B cell (primary cell): ENCODE results near the gene PORCN. TPM values are rescaled to one million over a fixed set of nuclear protein-coding genes. Genes with fewer than 3 reads are reported as not detected.

Source experiments
- ATAC-seq: fragments of 200-7000 bp; cut with Tn5 transposase; one replicate; pipeline ENCODE4 v1.10.0; 2021; ENCODE audit warnings: low read depth, mild to moderate bottlenecking, moderate number of reproducible peaks, moderate library complexity
- CTCF ChIA-PET: fragments of 350-600 bp; sonication (Branson Sonifier 250); formaldehyde crosslinking; loops from one replicate; lab custom pipeline; 2021; ENCODE audit warnings: antibody characterized with exemption, inconsistent platforms; lab: Charles Lee
- POLR2A ChIA-PET: fragments of 350-600 bp; sonication (Branson Sonifier 250); formaldehyde crosslinking; loops from one replicate; lab custom pipeline; 2021; ENCODE audit warnings: antibody characterized with exemption; lab: Charles Lee
- DNase-seq: peaks from one replicate; pipeline ENCODE4 v3.0.0; 2013
- H2AFZ ChIP-seq: 2 replicates; pipeline ENCODE4 v1.6.1; 2012; ENCODE audit warnings: mild to moderate bottlenecking, low read depth, low read length; ENCODE audit not compliant: insufficient read depth, poor library complexity, severe bottlenecking
- H3K27ac ChIP-seq, 2 donors: 1 replicate in 1 of 2; 2 replicates in 1 of 2; pipeline ENCODE4 v1.5.1; 2012 to 2013; ENCODE audit warnings: low read length in 2 of 2, mild to moderate bottlenecking in 2 of 2, moderate library complexity in 1 of 2
- H3K27me3 ChIP-seq, 4 experiments: fragments of 200-600 bp in 1 of 4; sonication (generic) in 1 of 4; replicated peaks in 1 of 4; 1 replicate in 2 of 4; 2 replicates in 2 of 4; pipeline versions ENCODE4 v1.6.1 to v1.7.0; 2013 to 2016; ENCODE audit warnings: low read length in 3 of 4, mild to moderate bottlenecking in 2 of 4, mixed read lengths in 1 of 4, moderate library complexity in 1 of 4; ENCODE audit not compliant: insufficient read depth in 4 of 4, control insufficient read depth in 3 of 4; ENCODE audit errors: control extremely low read depth in 1 of 4
- H3K36me3 ChIP-seq, 2 experiments: replicated peaks in 1 of 2; 1 replicate in 1 of 2; 2 replicates in 1 of 2; pipeline versions ENCODE4 v1.6.1 to v1.7.1; 2013; ENCODE audit warnings: low read length in 1 of 2; ENCODE audit not compliant: insufficient read depth in 2 of 2, control insufficient read depth in 1 of 2; ENCODE audit errors: control extremely low read depth in 1 of 2, extremely low read depth in 1 of 2
- H3K4me1 ChIP-seq, 2 donors: fragments of 200-600 bp in 1 of 2; sonication (generic) in 1 of 2; 1 replicate in 1 of 2; 2 replicates in 1 of 2; pipeline versions ENCODE4 v1.5.1 to v1.6.1; 2013 to 2017; ENCODE audit warnings: low read length in 2 of 2; ENCODE audit not compliant: control insufficient read depth in 2 of 2, insufficient read depth in 2 of 2
- H3K4me2 ChIP-seq: replicated peaks from 2 replicates; pipeline ENCODE3; 2012; ENCODE audit warnings: mild to moderate bottlenecking, low read depth, low read length; ENCODE audit not compliant: poor library complexity, severe bottlenecking
- H3K4me3 ChIP-seq, 5 experiments: fragments of 200-600 bp in 1 of 5; sonication (generic) in 1 of 5; 1 replicate in 3 of 5; 2 replicates in 2 of 5; pipeline versions ENCODE4 v1.5.1 to v1.7.0; 2011 to 2016; ENCODE audit warnings: low read length in 4 of 5, mild to moderate bottlenecking in 4 of 5, low read depth in 2 of 5, control low read depth in 1 of 5, moderate library complexity in 1 of 5; ENCODE audit not compliant: insufficient read depth in 1 of 5; ENCODE audit errors: control extremely low read depth in 1 of 5, extremely low read depth in 1 of 5
- H3K79me2 ChIP-seq: fragments of 200-600 bp; sonication (generic); one replicate; pipeline ENCODE4 v1.6.0; 2016; ENCODE audit warnings: low read length; ENCODE audit not compliant: control insufficient read depth, insufficient read depth
- H3K9ac ChIP-seq: fragments of 200-600 bp; sonication (generic); 2 replicates; pipeline ENCODE4 v1.6.1; 2017; ENCODE audit warnings: mild to moderate bottlenecking, low read length, moderate library complexity
- H3K9me3 ChIP-seq, 3 donors: one replicate each; pipeline versions ENCODE4 v1.6.1 to v1.7.1; 2013; ENCODE audit warnings: low read length in 2 of 3; ENCODE audit not compliant: control insufficient read depth in 2 of 3, insufficient read depth in 1 of 3; ENCODE audit errors: control extremely low read depth in 1 of 3
- H4K20me1 ChIP-seq: 2 replicates; pipeline ENCODE4 v1.6.0; 2012; ENCODE audit warnings: mild to moderate bottlenecking, low read length; ENCODE audit not compliant: insufficient read depth, control insufficient read depth, poor library complexity, severe bottlenecking
- H3K27ac Mint-ChIP-seq: one replicate; pipeline ENCODE4 v1.8.0; 2021; ENCODE audit warnings: mixed read lengths
- H3K27me3 Mint-ChIP-seq: one replicate; pipeline ENCODE4 v1.8.0; 2021; ENCODE audit warnings: mixed read lengths
- H3K4me1 Mint-ChIP-seq: one replicate; pipeline ENCODE4 v1.8.0; 2021; ENCODE audit warnings: mixed read lengths
- H3K4me3 Mint-ChIP-seq: one replicate; pipeline ENCODE4 v1.8.0; 2021; ENCODE audit warnings: mixed read lengths
- H3K9me3 Mint-ChIP-seq: one replicate; pipeline ENCODE4 v1.8.0; 2022; ENCODE audit warnings: mixed read lengths; ENCODE audit not compliant: insufficient read depth
- EZH2 ChIP-seq: IDR thresholded peaks from 2 replicates; pipeline ENCODE4 v1.6.1; 2012; ENCODE audit warnings: borderline replicate concordance, low read depth, mild to moderate bottlenecking, moderate library complexity, low read length; ENCODE audit not compliant: insufficient read depth, poor library complexity, severe bottlenecking
- WGBS: methylation state at CpG from one replicate; pipeline ENCODE4 v1.1.5; 2013; ENCODE audit warnings: missing lambda C conversion rate; ENCODE audit not compliant: insufficient coverage; 5-methylcytosine and 5-hydroxymethylcytosine counted together
- intact Hi-C: fragments of 100-400 bp; cut with micrococcal nuclease; formaldehyde crosslinking; loops from one replicate; pipeline ENCODE4 v1.10.0; 2022
- polyA plus RNA-seq: library from polyadenylated mRNA; depleted of rRNA; stranded (reverse); fragments of >200 nt; gene quantifications from 2 replicates; pipeline ENCODE4 v1.2.3, GENCODE V29; 2012
- total RNA-seq, 2 donors: library from RNA; stranded (reverse); fragments of 120-200 nt in 1 of 2; gene quantifications; 1 replicate in 1 of 2; 2 replicates in 1 of 2; pipeline versions ENCODE4 v1.2.3 to v1.2.4, GENCODE V29; 2013 to 2022
- TF ChIP-seq, protein P1 (sequence below): fragments of 200-600 bp; IDR thresholded peaks from one replicate; pipeline ENCODE4 v1.8.0; 2022; ENCODE audit warnings: antibody characterized with exemption, mild to moderate bottlenecking

The PORCN gene
- total and polyA plus RNA-seq, 2 donors (not counting 1 experiment from before 2014, with no cell fraction given) = 12.8 to 18.5 TPM

DNA sequence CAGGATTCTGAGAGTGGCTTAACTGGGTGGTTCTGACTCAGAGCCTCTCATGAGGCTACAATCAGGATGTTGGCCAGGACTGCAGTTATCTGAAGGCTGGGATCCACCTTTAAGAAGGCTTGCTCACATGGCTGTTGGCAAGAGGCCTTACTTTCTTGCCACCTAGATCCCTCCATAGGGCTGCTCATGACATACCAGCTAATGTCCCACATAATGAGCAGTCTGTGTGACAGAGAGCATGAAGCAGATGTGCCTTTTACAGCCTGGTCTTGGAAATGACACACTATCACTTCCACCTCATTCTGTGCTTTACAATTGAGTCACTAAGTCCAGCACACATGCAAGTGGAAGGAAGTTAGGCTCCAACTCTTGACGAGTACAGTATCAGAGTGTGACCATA lies 61.2 kb downstream of the PORCN start:
- no CpG with 5 or more reads among the region's 1 CpG for WGBS
- Histone ChIP-seq H3K4me1 (peaks cover 4 to 6% of the 10 kb centered on the region in 2 donors), H3K79me2 (peaks cover 1% of the 10 kb centered on the region), H4K20me1 (no peaks in the 10 kb centered on the region), H3K4me2 (no peak overlapping the region), H3K9me3 (no peaks in the 10 kb centered on the region), H3K4me3 (no peak overlapping the region), H3K9ac (no peak overlapping the region), H3K36me3 (peaks cover 0 to 1% of the 10 kb centered on the region in 2 experiments), H2AFZ (no peak overlapping the region), H3K27me3 (no peaks in the 10 kb centered on the region), H3K27ac (no peak overlapping the region)
- Mint-ChIP-seq H3K27me3 (no peaks in the 10 kb centered on the region), H3K4me3 (no peak overlapping the region), H3K27ac (no peak overlapping the region), H3K4me1 (peaks cover 14% of the 10 kb centered on the region), H3K9me3 (no peaks in the 10 kb centered on the region)
- ATAC-seq = no peak
- DNase-seq = no peak
- TF ChIP-seq EZH2 = no peak
- TF ChIP-seq, protein P1, sequence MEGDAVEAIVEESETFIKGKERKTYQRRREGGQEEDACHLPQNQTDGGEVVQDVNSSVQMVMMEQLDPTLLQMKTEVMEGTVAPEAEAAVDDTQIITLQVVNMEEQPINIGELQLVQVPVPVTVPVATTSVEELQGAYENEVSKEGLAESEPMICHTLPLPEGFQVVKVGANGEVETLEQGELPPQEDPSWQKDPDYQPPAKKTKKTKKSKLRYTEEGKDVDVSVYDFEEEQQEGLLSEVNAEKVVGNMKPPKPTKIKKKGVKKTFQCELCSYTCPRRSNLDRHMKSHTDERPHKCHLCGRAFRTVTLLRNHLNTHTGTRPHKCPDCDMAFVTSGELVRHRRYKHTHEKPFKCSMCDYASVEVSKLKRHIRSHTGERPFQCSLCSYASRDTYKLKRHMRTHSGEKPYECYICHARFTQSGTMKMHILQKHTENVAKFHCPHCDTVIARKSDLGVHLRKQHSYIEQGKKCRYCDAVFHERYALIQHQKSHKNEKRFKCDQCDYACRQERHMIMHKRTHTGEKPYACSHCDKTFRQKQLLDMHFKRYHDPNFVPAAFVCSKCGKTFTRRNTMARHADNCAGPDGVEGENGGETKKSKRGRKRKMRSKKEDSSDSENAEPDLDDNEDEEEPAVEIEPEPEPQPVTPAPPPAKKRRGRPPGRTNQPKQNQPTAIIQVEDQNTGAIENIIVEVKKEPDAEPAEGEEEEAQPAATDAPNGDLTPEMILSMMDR = no peak
- CTCF ChIA-PET = no interaction called here
- POLR2A ChIA-PET = no interaction called here
- intact Hi-C loops = loop anchor here (10.0 kb wide), 1 partner anchor 915 kb away; the partner anchor contains the start of genes ELK1 and UXT

Other genes with a start within 250 kb of the PORCN start
- gene SSX3, start 152.3 kb upstream of the PORCN start, total RNA-seq = not detected in 2 replicates
- not detected in 2 replicates for gene SSX3, start 152.3 kb upstream of the PORCN start, polyA plus RNA-seq
- gene SSX4, start 125.5 kb upstream of the PORCN start, total RNA-seq = not detected in 2 replicates
- gene SSX4, start 125.5 kb upstream of the PORCN start, polyA plus RNA-seq = not detected in 2 replicates
- gene SSX4B, start 97.0 kb upstream of the PORCN start, total RNA-seq = not detected in 2 replicates
- not detected in 2 replicates for gene SSX4B, start 97.0 kb upstream of the PORCN start, polyA plus RNA-seq
- gene SLC38A5, start 38.7 kb upstream of the PORCN start, total RNA-seq = 14.8 and 15.1 TPM in 2 replicates
- gene SLC38A5, start 38.7 kb upstream of the PORCN start, polyA plus RNA-seq = 21.6 and 23.2 TPM in 2 replicates
- gene FTSJ1, start 32.8 kb upstream of the PORCN start, total RNA-seq = 36.6 and 37.7 TPM in 2 replicates
- gene FTSJ1, start 32.8 kb upstream of the PORCN start, polyA plus RNA-seq = 55.8 and 64.4 TPM in 2 replicates
- gene EBP, start 12.8 kb downstream of the PORCN start, total RNA-seq = 27.9 and 33.4 TPM in 2 replicates
- gene EBP, start 12.8 kb downstream of the PORCN start, polyA plus RNA-seq = 60.8 and 68.9 TPM in 2 replicates
- gene TBC1D25, start 30.7 kb downstream of the PORCN start, total RNA-seq = 24.6 and 25.2 TPM in 2 replicates
- gene TBC1D25, start 30.7 kb downstream of the PORCN start, polyA plus RNA-seq = 31.5 and 51.6 TPM in 2 replicates
- gene RBM3, start 65.5 kb downstream of the PORCN start, total RNA-seq = 190 and 200 TPM in 2 replicates
- gene RBM3, start 65.5 kb downstream of the PORCN start, polyA plus RNA-seq = 291 and 682 TPM in 2 replicates
- 85.1 and 94.6 TPM in 2 replicates for gene WDR13, start 88.5 kb downstream of the PORCN start, total RNA-seq
- 257 and 273 TPM in 2 replicates for gene WDR13, start 88.5 kb downstream of the PORCN start, polyA plus RNA-seq
- gene WAS, start 174.8 kb downstream of the PORCN start, total RNA-seq = 98.0 and 102 TPM in 2 replicates
- gene WAS, start 174.8 kb downstream of the PORCN start, polyA plus RNA-seq = 88.7 and 93.8 TPM in 2 replicates
- gene SUV39H1, start 187.7 kb downstream of the PORCN start, total RNA-seq = 8.9 and 9.5 TPM in 2 replicates
- 5.2 and 6.7 TPM in 2 replicates for gene SUV39H1, start 187.7 kb downstream of the PORCN start, polyA plus RNA-seq